K562 (cell line): ENCODE data around the gene PRKACB. TPM values are rescaled to one million over a fixed set of nuclear protein-coding genes. Genes with fewer than 3 reads are reported as not detected.

ENCODE experiments used
- ATAC-seq: fragments of 200-7000 bp; cut with Tn5 transposase; 3 replicates; pipeline ENCODE4 v1.9.1; 2020; ENCODE audit warnings: moderate library complexity
- BruUV-seq: library from RNA; stranded (reverse); fragments of 400-500 nt; replicated peaks from 2 replicates; lab custom pipeline; 2021; lab: Mats Ljungman, UMichigan
- CTCF ChIA-PET: fragments of 300-600 bp; formaldehyde crosslinking; extraction: SDS; loops from one replicate; lab custom pipeline; 2021; ENCODE audit warnings: low intra/inter-chr PET ratio; lab: Yijun Ruan, JAX
- POLR2A ChIA-PET: fragments of 300-600, 350-650 bp; sonication (Branson Sonifier 250); formaldehyde crosslinking; extraction: SDS; loops from one replicate; lab custom pipeline; 2021; ENCODE audit warnings: antibody characterized with exemption, inconsistent platforms; lab: Yijun Ruan, JAX
- DNase-seq, 4 experiments: peaks; one replicate each; pipeline versions ENCODE4 v3.0.0 to v3.0.0-alpha.2; 2011 to 2018; ENCODE audit warnings: low spot score in 3 of 4, mixed read lengths in 3 of 4; ENCODE audit errors: extremely low read depth in 1 of 4
- FAIRE-seq: peaks from 2 replicates; lab custom pipeline; 2011; peaks lifted over from hg19 to GRCh38; lab: Jason Lieb, UNC
- H2AFZ ChIP-seq: 2 replicates; pipeline ENCODE4 v1.6.0; 2011; ENCODE audit warnings: low read depth, low read length, control low read depth, inconsistent platforms
- H3K27ac ChIP-seq: fragments of 200-600 bp; 3 replicates; pipeline ENCODE4 v1.8.0; 2011; ENCODE audit warnings: low read depth, mild to moderate bottlenecking, control low read depth, inconsistent platforms, low read length, moderate library complexity, mixed read lengths; ENCODE audit errors: extremely low read depth
- H3K27me3 ChIP-seq, 2 experiments: fragments of 300-600 bp in 1 of 2; 2 replicates in 1 of 2; 3 replicates in 1 of 2; pipeline versions ENCODE4 v1.6.0 to v1.8.0; 2011; ENCODE audit warnings: inconsistent platforms in 2 of 2, low read length in 2 of 2, mild to moderate bottlenecking in 1 of 2, mixed read lengths in 1 of 2, moderate library complexity in 1 of 2; ENCODE audit not compliant: control insufficient read depth in 2 of 2, insufficient read depth in 2 of 2
- H3K36me3 ChIP-seq: fragments of 300-600 bp; 3 replicates; pipeline ENCODE4 v1.8.0; 2011; ENCODE audit warnings: mild to moderate bottlenecking, low read length, inconsistent platforms; ENCODE audit not compliant: control insufficient read depth, insufficient read depth
- H3K4me1 ChIP-seq, 2 experiments: fragments of 200-600 bp in 1 of 2; replicated peaks in 1 of 2; 2 replicates in 1 of 2; 3 replicates in 1 of 2; pipeline versions ENCODE4 v1.5.1 to v1.8.0; 2011; ENCODE audit warnings: inconsistent platforms in 2 of 2, low read length in 2 of 2, mild to moderate bottlenecking in 1 of 2, mixed read lengths in 1 of 2, moderate library complexity in 1 of 2; ENCODE audit not compliant: control insufficient read depth in 2 of 2, insufficient read depth in 2 of 2
- H3K4me2 ChIP-seq: 2 replicates; pipeline ENCODE4 v1.6.1; 2011; ENCODE audit warnings: low read length, control low read depth, inconsistent platforms, mixed read lengths; ENCODE audit not compliant: insufficient read depth
- H3K4me3 ChIP-seq: fragments of 200-600 bp; sonication (generic), shearing (Covaris generic); 2 replicates; pipeline ENCODE4 v1.5.1; 2016; ENCODE audit warnings: control low read depth, inconsistent platforms
- H3K79me2 ChIP-seq: fragments of 200-600 bp; 3 replicates; pipeline ENCODE4 v1.8.0; 2011; ENCODE audit warnings: low read length, inconsistent platforms; ENCODE audit not compliant: control insufficient read depth, insufficient read depth
- H3K9ac ChIP-seq, 2 experiments: 2 replicates each; pipeline versions ENCODE4 v1.6.0 to v1.6.1; 2011; ENCODE audit warnings: low read depth in 2 of 2, low read length in 2 of 2, control low read depth in 1 of 2, inconsistent platforms in 1 of 2, mild to moderate bottlenecking in 1 of 2, mixed read lengths in 1 of 2; ENCODE audit not compliant: insufficient read depth in 1 of 2
- H3K9me1 ChIP-seq: one replicate; pipeline ENCODE4 v1.6.0; 2011; ENCODE audit warnings: inconsistent platforms, mild to moderate bottlenecking, low read length, moderate library complexity; ENCODE audit not compliant: control insufficient read depth, insufficient read depth
- H3K9me3 ChIP-seq: replicated peaks from 2 replicates; pipeline ENCODE4 v1.5.1; 2011; ENCODE audit warnings: low read depth, low read length, inconsistent platforms; ENCODE audit not compliant: control insufficient read depth, insufficient read depth
- H4K20me1 ChIP-seq: replicated peaks from 2 replicates; pipeline ENCODE4 v1.6.1; 2011; ENCODE audit warnings: low read length, inconsistent platforms, mixed read lengths; ENCODE audit not compliant: control insufficient read depth, insufficient read depth
- ARHGAP35 ChIP-seq: fragments of 450-650 bp; IDR thresholded peaks from 2 replicates; pipeline ENCODE4 v1.6.1; 2018; ENCODE audit not compliant: partially characterized antibody
- EGR1 ChIP-seq: fragments of 450-650 bp; conservative IDR thresholded peaks from 2 replicates; pipeline ENCODE4 v1.6.1; 2017; ENCODE audit warnings: mild to moderate bottlenecking
- ETV5 ChIP-seq: sonication (generic); formaldehyde crosslinking; IDR thresholded peaks from 2 replicates; pipeline ENCODE4 v1.4.0; 2020; ENCODE audit warnings: low read depth, mild to moderate bottlenecking, missing genetic modification reagents
- JUND ChIP-seq, 2 experiments: IDR thresholded peaks; 2 replicates in 1 of 2; 3 replicates in 1 of 2; pipeline ENCODE4 v1.6.1; 2011; ENCODE audit warnings: borderline replicate concordance in 2 of 2, low read depth in 2 of 2, low read length in 2 of 2, improper control_type of control experiment in 1 of 2, missing biosample characterization in 1 of 2, missing genetic modification characterization in 1 of 2, missing genetic modification reagents in 1 of 2
- MED1 ChIP-seq: sonication (generic); formaldehyde crosslinking; IDR thresholded peaks from 2 replicates; pipeline ENCODE4 v1.8.1; 2023; ENCODE audit warnings: missing genetic modification reagents, borderline replicate concordance
- MYC ChIP-seq, 2 experiments: fragments of 250-450 bp in 1 of 2; sonication (Bioruptor Pico) in 1 of 2; IDR thresholded peaks; 2 replicates each; pipeline versions ENCODE4 v1.5.1 to v1.6.1; 2012 to 2021; ENCODE audit warnings: low read depth in 2 of 2, borderline replicate concordance in 1 of 2, improper control_type of control experiment in 1 of 2, low read length in 1 of 2, mild to moderate bottlenecking in 1 of 2, moderate library complexity in 1 of 2
- NCOA2 ChIP-seq, 2 experiments: fragments of 450-650 bp; IDR thresholded peaks; 2 replicates each; pipeline ENCODE4 v1.6.1; 2018; ENCODE audit warnings: mild to moderate bottlenecking in 2 of 2, moderate library complexity in 1 of 2; ENCODE audit not compliant: partially characterized antibody in 2 of 2
- NCOA4 ChIP-seq: fragments of 450-650 bp; IDR thresholded peaks from 2 replicates; pipeline ENCODE4 v1.6.1; 2018; ENCODE audit warnings: mild to moderate bottlenecking; ENCODE audit not compliant: partially characterized antibody
- NR2F6 ChIP-seq: fragments of 450-650 bp; formaldehyde crosslinking; IDR thresholded peaks from 2 replicates; pipeline ENCODE4 v1.4.0; 2020; ENCODE audit warnings: mild to moderate bottlenecking
- PHTF2 ChIP-seq: fragments of 250-450 bp; sonication (Bioruptor Pico); IDR thresholded peaks from 2 replicates; pipeline ENCODE4 v1.5.0; 2021; ENCODE audit warnings: mild to moderate bottlenecking
- POLR2AphosphoS2 ChIP-seq: IDR thresholded peaks from 2 replicates; pipeline ENCODE4 v1.6.1; 2012; ENCODE audit warnings: low read length, improper control_type of control experiment
- RAD51 ChIP-seq: fragments of 450-650 bp; IDR thresholded peaks from 2 replicates; pipeline ENCODE4 v1.7.1; 2016; ENCODE audit warnings: low read depth, mild to moderate bottlenecking, borderline replicate concordance
- THRA ChIP-seq: fragments of 450-650 bp; IDR thresholded peaks from 2 replicates; pipeline ENCODE4 v1.6.1; 2017; ENCODE audit warnings: mild to moderate bottlenecking, moderate library complexity
- ZC3H11A ChIP-seq: IDR thresholded peaks from 2 replicates; pipeline ENCODE4 v1.6.1; 2012; ENCODE audit warnings: low read depth, low read length, improper control_type of control experiment
- ZNF174 ChIP-seq: fragments of 250-450 bp; sonication (Bioruptor Pico); IDR thresholded peaks from 2 replicates; pipeline ENCODE4 v1.4.0; 2020; ENCODE audit warnings: mild to moderate bottlenecking
- ZZZ3 ChIP-seq: fragments of 450-650 bp; IDR thresholded peaks from 2 replicates; pipeline ENCODE4 v1.6.1; 2016; ENCODE audit warnings: antibody characterized with exemption, mild to moderate bottlenecking, moderate library complexity
- WGBS: fragments of 100-300 bp; shearing (Covaris generic); methylation state at CpG from one replicate; pipeline ENCODE4 v1.1.6; 2016; ENCODE audit warnings: low coverage, mixed read lengths; ENCODE audit not compliant: insufficient coverage; ENCODE audit errors: missing lambda C conversion rate; 5-methylcytosine and 5-hydroxymethylcytosine counted together
- in situ Hi-C: fragments of 300-500 bp; cut with MboI; formaldehyde crosslinking; loops from 4 replicates; pipeline ENCODE4 v1.15.0; 2018; ENCODE audit warnings: inconsistent platforms, mixed read lengths
- intact Hi-C: fragments of 100-400 bp; cut with micrococcal nuclease; formaldehyde crosslinking; loops from 2 replicates; pipeline ENCODE4 v1.14.2; 2022
- polyA plus RNA-seq, 8 experiments: library from polyadenylated mRNA; depleted of rRNA in 4 of 8; stranded (reverse) in 5 of 8; unstranded in 3 of 8; fragments of >200 nt; fragmentation: Nextera tagmentation in 2 of 8; fragmentation: Illumina TruSeq in 1 of 8; extraction: Ambion mirVana in 2 of 8; extraction: Trizol in 1 of 8; gene quantifications; 2 replicates each; pipeline versions ENCODE4 v1.2.1 to v1.2.3, GENCODE V29; 2011 to 2014; ENCODE audit warnings: inconsistent platforms in 1 of 8, missing spikeins in 1 of 8
- total RNA-seq, 7 experiments: library from RNA; depleted of rRNA in 6 of 7; stranded (reverse); fragments of >200 nt in 6 of 7; fragmentation: Illumina TruSeq in 2 of 7; extraction: Trizol in 2 of 7; gene quantifications; 2 replicates each; pipeline versions ENCODE4 v1.2.1 to v1.2.3, GENCODE V29; 2011 to 2021; ENCODE audit warnings: low replicate concordance in 1 of 7
- TF ChIP-seq, protein P1 (sequence below): IDR thresholded peaks from 2 replicates; pipeline ENCODE4 v1.6.1; 2011; ENCODE audit warnings: borderline replicate concordance, low read depth, mild to moderate bottlenecking, moderate library complexity, low read length; ENCODE audit not compliant: insufficient read depth, poor library complexity, severe bottlenecking
- TF ChIP-seq, protein P2 (sequence below): sonication (generic); formaldehyde crosslinking; IDR thresholded peaks from 2 replicates; pipeline ENCODE4 v1.8.0; 2022; ENCODE audit warnings: mild to moderate bottlenecking, missing genetic modification reagents

PRKACB gene
- total and polyA plus RNA-seq, 9 of the 15 experiments (the other 6 are each of a cell fraction or from before 2014, with no cell fraction given) = 1.1 to 5.2 (median 2.8) TPM

DNA sequence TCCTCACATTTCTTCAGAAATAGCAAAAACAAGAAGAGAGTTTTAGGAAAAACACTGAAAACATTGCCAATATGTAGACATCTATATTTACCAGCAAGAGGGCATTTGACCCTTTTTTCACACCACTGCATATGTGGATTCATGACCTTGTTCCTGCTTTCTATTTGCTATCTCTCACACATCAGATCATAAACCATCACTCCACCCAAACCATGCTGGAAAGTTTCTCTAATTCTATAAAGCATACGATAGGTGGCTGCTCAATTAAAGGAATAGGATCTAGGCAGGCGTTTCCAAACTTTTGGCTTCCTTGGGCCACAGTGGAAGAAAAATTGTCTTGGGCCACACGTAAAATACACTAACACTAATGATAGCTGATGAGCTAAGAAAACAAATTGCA lies 121.8 kb downstream of the PRKACB start (continued):
- TF ChIP-seq THRA (no peak), EGR1 (no peak), NCOA4 (no peak), POLR2AphosphoS2 (no peak), ZC3H11A (no peak), ETV5 (CRISPR knock-in tag) (no peak), JUND (IDR thresholded peaks at IDR 0.05; ENCODE audit: borderline replicate concordance, low read depth, low read length) (no peak), JUND (tag; IDR thresholded peaks at IDR 0.05; ENCODE audit: borderline replicate concordance, low read depth, low read length) (no peak), NR2F6 (CRISPR knock-in tag) (no peak), PHTF2 (CRISPR knock-in tag) (no peak)

GRCh38 chr1:84266748-84267147 lies 122.7 kb downstream of the PRKACB start:
- Histone ChIP-seq H3K27me3 (no peaks in the 10 kb centered on the region), H3K4me1 (no peaks in the 10 kb centered on the region; a peak in 1 of 5 replicates), H3K9me3 (no peaks in the 10 kb centered on the region), H3K36me3 (no peaks in the 10 kb centered on the region), H2AFZ (no peak overlapping the region), H3K27ac (no peak overlapping the region), H3K4me2 (no peak overlapping the region), H3K79me2 (no peaks in the 10 kb centered on the region), H3K9ac (no peak overlapping the region), H3K4me3 (no peak overlapping the region), H4K20me1 (no peaks in the 10 kb centered on the region), H3K9me1 (no peaks in the 10 kb centered on the region)
- ATAC-seq = no peak
- ChIA-PET POLR2A (no interaction called here), CTCF (interaction anchor here (0.6 kb wide), 1 partner anchor 155 kb away, joined by 3 read pairs; no protein-coding TSS in a partner anchor)
- BruUV-seq = no TSS peak
- in situ Hi-C loops (no loop called here), intact Hi-C loops (no loop called here)
- DNase-seq = no peak
- FAIRE-seq = no peak
- WGBS = 0% methylated on average over 1 of the region's 1 CpG
- TF ChIP-seq RAD51 (no peak), NCOA2 (IDR thresholded peaks at IDR 0.05; ENCODE audit: partially characterized antibody in 2 of 2) (no peak), ZZZ3 (no peak), ARHGAP35 (no peak), MED1 (CRISPR knock-in tag) (no peak), ZNF174 (CRISPR knock-in tag) (no peak), MYC (IDR thresholded peaks at IDR 0.05; ENCODE audit: low read depth, low read length) (no peak), MYC (CRISPR knock-in tag; IDR thresholded peaks at IDR 0.05; ENCODE audit: borderline replicate concordance, low read depth) (no peak)
- TF ChIP-seq, protein P1, sequence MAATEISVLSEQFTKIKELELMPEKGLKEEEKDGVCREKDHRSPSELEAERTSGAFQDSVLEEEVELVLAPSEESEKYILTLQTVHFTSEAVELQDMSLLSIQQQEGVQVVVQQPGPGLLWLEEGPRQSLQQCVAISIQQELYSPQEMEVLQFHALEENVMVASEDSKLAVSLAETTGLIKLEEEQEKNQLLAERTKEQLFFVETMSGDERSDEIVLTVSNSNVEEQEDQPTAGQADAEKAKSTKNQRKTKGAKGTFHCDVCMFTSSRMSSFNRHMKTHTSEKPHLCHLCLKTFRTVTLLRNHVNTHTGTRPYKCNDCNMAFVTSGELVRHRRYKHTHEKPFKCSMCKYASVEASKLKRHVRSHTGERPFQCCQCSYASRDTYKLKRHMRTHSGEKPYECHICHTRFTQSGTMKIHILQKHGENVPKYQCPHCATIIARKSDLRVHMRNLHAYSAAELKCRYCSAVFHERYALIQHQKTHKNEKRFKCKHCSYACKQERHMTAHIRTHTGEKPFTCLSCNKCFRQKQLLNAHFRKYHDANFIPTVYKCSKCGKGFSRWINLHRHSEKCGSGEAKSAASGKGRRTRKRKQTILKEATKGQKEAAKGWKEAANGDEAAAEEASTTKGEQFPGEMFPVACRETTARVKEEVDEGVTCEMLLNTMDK = no peak
- TF ChIP-seq, protein P2, sequence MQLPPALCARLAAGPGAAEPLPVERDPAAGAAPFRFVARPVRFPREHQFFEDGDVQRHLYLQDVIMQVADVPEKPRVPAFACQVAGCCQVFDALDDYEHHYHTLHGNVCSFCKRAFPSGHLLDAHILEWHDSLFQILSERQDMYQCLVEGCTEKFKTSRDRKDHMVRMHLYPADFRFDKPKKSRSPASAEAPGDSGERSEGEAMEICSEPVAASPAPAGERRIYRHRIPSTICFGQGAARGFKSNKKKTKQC (CRISPR knock-in tag) = no peak
- TF ChIP-seq, all 486 proteins: peak for 0
